ENCODE measurements around the gene CDH4. TPM values are rescaled to one million over a fixed set of nuclear protein-coding genes. Genes with fewer than 3 reads are reported as not detected.

Gene CDH4
- total RNA-seq, 1 experiment from 2014 or later = 3.9 TPM

- no peak for DNase-seq
- Histone ChIP-seq H3K36me3 (replicated peaks; ENCODE audit: control insufficient read depth, insufficient read depth, low read length) (no peaks in the 10 kb centered on the region), H3K4me3 (ENCODE audit: insufficient read depth, low read depth, low read length) (no peak overlapping the region), H3K27me3 (ENCODE audit: control insufficient read depth, insufficient read depth, low read length) (no peaks in the 10 kb centered on the region; the same call in 1 of the 2 replicates)
These were observed 241.8 kb downstream of the CDH4 start for GRCh38 chr20:61493798-61494305.

DNA sequence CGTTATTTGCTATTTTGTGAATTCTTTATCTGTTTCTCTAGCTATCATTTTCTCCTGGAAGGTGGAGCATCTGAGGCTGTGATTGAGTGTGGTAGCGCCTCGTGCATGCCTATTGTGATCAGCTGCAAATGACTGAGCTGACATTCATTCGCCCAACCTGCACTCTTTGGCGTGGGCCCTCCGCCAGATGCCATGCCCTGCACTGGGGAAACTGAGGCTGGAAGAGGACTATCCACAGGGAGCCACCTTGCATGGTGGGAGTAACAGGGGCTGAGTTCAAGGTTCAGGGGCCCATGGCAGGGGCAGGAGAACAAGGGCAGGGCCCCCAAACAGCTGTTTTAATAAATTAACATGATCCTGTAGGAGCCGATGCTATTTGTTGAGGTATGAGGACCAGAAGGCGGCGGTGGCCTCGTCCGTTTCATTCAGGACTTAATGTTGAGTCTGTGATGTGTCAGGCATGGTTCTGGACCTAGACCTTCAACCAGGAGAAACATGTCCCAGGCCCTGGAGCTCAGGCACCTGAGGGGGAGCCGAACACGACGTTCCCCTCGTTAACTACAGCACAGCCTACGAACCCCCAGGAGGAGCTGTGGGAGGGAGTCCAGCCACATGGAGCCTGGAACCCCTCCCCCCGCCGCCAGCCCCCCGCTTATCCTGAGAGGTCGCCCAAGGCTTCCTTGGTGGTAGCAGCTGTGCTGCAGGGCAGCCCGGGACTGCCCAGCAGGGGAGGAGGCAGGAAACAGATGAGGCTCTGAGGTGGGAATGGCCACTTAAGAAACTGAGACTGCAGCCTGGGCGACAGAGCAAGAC is 242.9 kb downstream of the CDH4 start:
- H3K27me3 ChIP-seq (ENCODE audit: control insufficient read depth, insufficient read depth, low read length) = no peaks in the 10 kb centered on the region; the same call in 1 of the 2 replicates
- H3K36me3 ChIP-seq (replicated peaks; ENCODE audit: control insufficient read depth, insufficient read depth, low read length) = no peaks in the 10 kb centered on the region
- H3K4me3 ChIP-seq (ENCODE audit: insufficient read depth, low read depth, low read length) = no peak overlapping the region
- DNase-seq = no peak

DNA sequence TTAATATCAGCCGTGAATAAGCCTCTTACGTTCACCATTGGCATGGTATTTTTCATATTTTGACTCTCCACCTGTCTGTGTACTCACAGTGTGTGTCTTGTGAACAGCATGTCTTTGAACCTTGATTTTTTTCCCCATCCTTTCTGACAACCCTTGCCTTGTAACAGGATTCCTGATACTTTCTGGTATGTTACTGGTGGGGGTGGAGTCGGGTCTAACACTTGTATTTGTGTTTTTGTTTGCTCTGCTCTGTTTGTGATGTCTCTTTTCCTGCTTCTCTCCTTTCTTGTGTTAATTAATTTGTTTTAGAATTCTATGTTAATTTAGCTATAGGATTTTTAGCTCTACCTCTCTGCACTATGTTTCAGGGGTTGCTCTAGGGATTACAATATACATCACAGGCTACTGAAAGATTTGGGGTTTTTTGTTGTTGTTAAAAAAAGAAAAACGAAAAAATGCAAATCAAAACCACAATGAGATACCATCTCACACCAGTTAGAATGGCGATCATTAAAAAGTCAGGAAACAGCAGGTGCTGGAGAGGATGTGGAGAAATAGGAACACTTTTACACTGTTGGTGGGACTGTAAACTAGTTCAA is 245.1 kb downstream of the CDH4 start:
- peak; percentile 73 for DNase-seq
- Histone ChIP-seq H3K4me3 (ENCODE audit: insufficient read depth, low read depth, low read length) (no peak overlapping the region), H3K36me3 (replicated peaks; ENCODE audit: control insufficient read depth, insufficient read depth, low read length) (no peaks in the 10 kb centered on the region), H3K27me3 (ENCODE audit: control insufficient read depth, insufficient read depth, low read length) (no peaks in the 10 kb centered on the region; the same call in 1 of the 2 replicates)

DNA sequence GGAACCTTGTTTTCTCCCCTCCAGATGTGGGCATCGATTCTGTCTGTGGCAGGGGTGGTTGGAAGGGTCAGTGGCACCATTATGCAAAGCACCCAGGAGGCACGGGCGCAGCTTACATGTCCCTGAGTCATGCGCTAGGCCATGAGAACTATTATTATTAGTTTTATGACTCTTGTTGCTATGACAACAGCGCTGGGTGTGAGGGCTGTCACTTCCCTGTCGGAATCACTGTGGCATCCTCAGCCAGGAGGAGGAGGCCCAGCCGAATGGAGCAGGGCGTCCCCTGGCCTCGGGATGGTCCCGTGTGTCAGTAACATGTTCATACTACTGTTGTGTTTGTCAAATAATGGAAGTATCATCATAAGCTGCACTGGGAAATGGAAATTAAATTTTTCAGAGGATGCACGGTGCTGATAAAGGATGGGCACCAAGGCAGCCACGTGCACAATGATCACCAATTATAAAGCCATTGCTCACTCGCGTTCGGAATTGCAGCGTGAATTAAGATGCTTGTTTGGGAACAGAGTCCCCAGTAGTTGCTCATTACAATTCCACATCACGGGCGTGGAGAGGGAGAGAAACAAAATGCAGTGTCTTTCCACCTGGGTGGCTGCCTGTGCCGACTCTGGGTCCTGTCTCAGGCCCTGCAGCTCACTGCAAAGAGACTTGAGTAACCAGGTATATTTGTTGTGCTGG is 247.9 kb downstream of the CDH4 start:
- no peak for DNase-seq

DNA sequence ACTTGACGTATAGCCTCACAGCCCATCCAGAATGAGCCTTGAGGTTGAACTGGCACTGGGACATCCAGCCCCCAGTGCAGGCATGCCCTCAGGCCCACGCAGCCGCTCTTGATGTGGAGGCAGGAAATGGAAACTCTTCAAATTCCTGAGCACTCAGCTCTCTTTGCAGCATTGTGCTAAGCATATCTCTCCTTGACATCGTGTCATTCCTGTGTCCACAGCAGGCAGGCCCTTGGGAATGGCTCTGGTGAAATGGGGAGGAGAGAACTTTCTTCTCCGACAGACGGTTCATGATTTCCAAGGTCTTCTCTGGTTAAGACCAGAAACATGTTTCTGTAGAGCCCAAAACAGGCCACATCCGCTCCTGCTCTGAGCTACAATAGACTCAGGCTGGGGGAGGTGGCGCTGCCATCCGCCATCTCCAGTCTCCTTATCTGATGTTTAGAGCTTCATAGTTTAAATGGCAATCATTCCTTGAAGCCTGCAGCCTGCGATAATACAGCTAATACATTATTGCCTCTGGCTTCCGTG is 248.8 kb downstream of the CDH4 start:
- Histone ChIP-seq H3K36me3 (replicated peaks; ENCODE audit: control insufficient read depth, insufficient read depth, low read length) (no peaks in the 10 kb centered on the region), H3K27me3 (ENCODE audit: control insufficient read depth, insufficient read depth, low read length) (peaks cover 1% of the 10 kb centered on the region; the same call in 1 of the 2 replicates), H3K4me3 (ENCODE audit: insufficient read depth, low read depth, low read length) (no peak overlapping the region)
- no peak for DNase-seq

More for the DNA sequence above, 247.9 kb downstream of the CDH4 start:
- H3K27me3 ChIP-seq (ENCODE audit: control insufficient read depth, insufficient read depth, low read length) = peaks cover 1% of the 10 kb centered on the region; the same call in 1 of the 2 replicates
- H3K4me3 ChIP-seq (ENCODE audit: insufficient read depth, low read depth, low read length) = no peak overlapping the region
- H3K36me3 ChIP-seq (replicated peaks; ENCODE audit: control insufficient read depth, insufficient read depth, low read length) = no peaks in the 10 kb centered on the region

DNA sequence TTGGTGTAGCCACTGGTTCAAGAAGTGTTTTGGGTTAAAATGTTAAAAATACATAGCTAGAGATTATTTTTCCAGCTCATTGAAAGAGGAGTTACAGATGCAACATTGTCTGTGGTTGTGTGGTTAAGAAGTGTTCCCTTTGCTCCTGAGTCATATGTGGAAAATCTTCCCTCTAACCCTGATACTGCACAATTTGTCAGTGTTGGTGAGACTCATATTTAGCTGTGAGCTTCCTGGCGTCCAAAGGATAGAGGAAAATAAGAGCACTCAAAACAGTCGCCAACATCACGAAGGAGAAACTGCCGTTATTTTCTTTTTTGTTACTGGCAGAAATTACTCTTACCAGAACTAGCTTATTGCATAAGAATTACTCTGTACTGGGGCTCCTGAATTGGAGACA is 250.4 kb downstream of the CDH4 start:
- H3K36me3 ChIP-seq (replicated peaks; ENCODE audit: control insufficient read depth, insufficient read depth, low read length) = no peaks in the 10 kb centered on the region
- DNase-seq = no peak
- H3K4me3 ChIP-seq (ENCODE audit: insufficient read depth, low read depth, low read length) = no peak overlapping the region
- H3K27me3 ChIP-seq (ENCODE audit: control insufficient read depth, insufficient read depth, low read length) = peaks cover 1% of the 10 kb centered on the region; the same call in 1 of the 2 replicates

DNA sequence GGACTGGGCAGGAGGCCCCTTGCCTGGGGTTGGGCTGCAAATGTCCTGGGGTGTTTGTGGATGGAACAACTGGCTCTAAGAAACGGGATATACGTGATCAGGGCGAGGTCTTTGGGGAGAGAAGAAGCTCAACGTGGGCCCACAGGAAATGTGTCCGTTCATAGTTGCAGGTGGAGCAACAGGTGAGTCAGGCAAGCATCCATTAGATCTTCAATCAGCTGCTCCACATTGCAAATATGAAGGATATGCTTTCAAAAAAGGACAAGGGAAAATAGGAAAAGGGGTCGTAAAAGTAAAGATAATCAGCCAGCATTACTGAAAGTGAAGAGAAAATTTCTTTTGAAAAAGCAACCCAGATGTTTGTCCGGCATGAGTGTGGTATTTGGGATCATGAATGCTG is 251.0 kb downstream of the CDH4 start:
- H3K36me3 ChIP-seq (replicated peaks; ENCODE audit: control insufficient read depth, insufficient read depth, low read length) = no peaks in the 10 kb centered on the region
- H3K27me3 ChIP-seq (ENCODE audit: control insufficient read depth, insufficient read depth, low read length) = peaks cover 1% of the 10 kb centered on the region; the same call in 1 of the 2 replicates
- DNase-seq = no peak
- no peak overlapping the region for H3K4me3 ChIP-seq (ENCODE audit: insufficient read depth, low read depth, low read length)

GRCh38 chr20:61505508-61505907 is 253.4 kb downstream of the CDH4 start:
- H3K4me3 ChIP-seq (ENCODE audit: insufficient read depth, low read depth, low read length) = no peak overlapping the region
- no peak for DNase-seq
- peaks cover 1% of the 10 kb centered on the region; the same call in 1 of the 2 replicates for H3K27me3 ChIP-seq (ENCODE audit: control insufficient read depth, insufficient read depth, low read length)
- H3K36me3 ChIP-seq (replicated peaks; ENCODE audit: control insufficient read depth, insufficient read depth, low read length) = no peaks in the 10 kb centered on the region

- Histone ChIP-seq H3K27me3 (ENCODE audit: control insufficient read depth, insufficient read depth, low read length) (peaks cover 1% of the 10 kb centered on the region; the same call in 1 of the 2 replicates), H3K36me3 (replicated peaks; ENCODE audit: control insufficient read depth, insufficient read depth, low read length) (no peaks in the 10 kb centered on the region), H3K4me3 (ENCODE audit: insufficient read depth, low read depth, low read length) (no peak overlapping the region)
- no peak for DNase-seq
These were observed 255.7 kb downstream of the CDH4 start for GRCh38 chr20:61507778-61508177.

GRCh38 chr20:61508301-61509096 is 256.4 kb downstream of the CDH4 start:
- no peak for DNase-seq
- Histone ChIP-seq H3K4me3 (ENCODE audit: insufficient read depth, low read depth, low read length) (no peak overlapping the region), H3K36me3 (replicated peaks; ENCODE audit: control insufficient read depth, insufficient read depth, low read length) (no peaks in the 10 kb centered on the region), H3K27me3 (ENCODE audit: control insufficient read depth, insufficient read depth, low read length) (peaks cover 1% of the 10 kb centered on the region; the same call in 1 of the 2 replicates)

- DNase-seq = no peak
- H3K36me3 ChIP-seq (replicated peaks; ENCODE audit: control insufficient read depth, insufficient read depth, low read length) = no peaks in the 10 kb centered on the region
- H3K4me3 ChIP-seq (ENCODE audit: insufficient read depth, low read depth, low read length) = no peak overlapping the region
- no peaks in the 10 kb centered on the region; the same call in 1 of the 2 replicates for H3K27me3 ChIP-seq (ENCODE audit: control insufficient read depth, insufficient read depth, low read length)
These were observed 258.8 kb downstream of the CDH4 start for GRCh38 chr20:61510778-61511330.

GRCh38 chr20:61512475-61512874 is 260.4 kb downstream of the CDH4 start:
- H3K4me3 ChIP-seq (ENCODE audit: insufficient read depth, low read depth, low read length) = no peak overlapping the region
- no peaks in the 10 kb centered on the region for H3K36me3 ChIP-seq (replicated peaks; ENCODE audit: control insufficient read depth, insufficient read depth, low read length)
- H3K27me3 ChIP-seq (ENCODE audit: control insufficient read depth, insufficient read depth, low read length) = no peaks in the 10 kb centered on the region; the same call in none of the 2 replicates
- DNase-seq = no peak

- Histone ChIP-seq H3K36me3 (replicated peaks; ENCODE audit: control insufficient read depth, insufficient read depth, low read length) (no peaks in the 10 kb centered on the region), H3K4me3 (ENCODE audit: insufficient read depth, low read depth, low read length) (no peak overlapping the region), H3K27me3 (ENCODE audit: control insufficient read depth, insufficient read depth, low read length) (no peaks in the 10 kb centered on the region; the same call in none of the 2 replicates)
- no peak for DNase-seq
These were observed 261.3 kb downstream of the CDH4 start for GRCh38 chr20:61513124-61514017.
